Measurements from ENCODE around the gene PIP4P1. TPM values are rescaled to one million over a fixed set of nuclear protein-coding genes. Genes with fewer than 3 reads are reported as not detected.
A peak's percentile ranks its signal among the peaks of the same experiment; 100 is the strongest.

The PIP4P1 gene
- total and polyA plus RNA-seq, 9 of the 15 experiments (the other 6 are each of a cell fraction or from before 2014, with no cell fraction given), result 5.3 to 20.9 (median 10.7) TPM

DNA sequence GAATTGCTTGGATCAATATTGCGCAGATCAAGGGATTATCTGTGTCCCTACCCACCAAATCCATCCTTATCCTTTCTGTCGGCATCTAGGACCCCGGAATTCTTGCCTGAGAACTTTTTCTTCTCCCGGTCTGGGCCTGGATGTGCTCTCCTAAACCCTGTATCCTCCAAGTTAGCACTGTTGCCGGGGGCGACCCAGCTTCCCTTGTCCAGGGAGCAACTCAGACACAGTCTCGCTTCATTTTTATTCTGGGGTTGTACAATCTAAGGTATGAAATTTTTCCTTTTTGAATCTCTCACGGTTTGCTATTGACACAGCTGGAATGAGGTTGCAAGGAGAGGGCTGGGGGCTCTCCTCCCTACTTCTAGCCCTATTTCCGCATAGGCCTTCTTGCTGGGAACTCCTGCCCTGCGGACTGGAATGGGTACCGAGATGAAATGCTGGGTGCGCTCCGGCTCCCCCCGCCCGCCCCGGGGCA is 7.6 kb upstream of the PIP4P1 start:
- peak overlapping the region; percentile 91 for H3K4me2 ChIP-seq (ENCODE audit: insufficient read depth, low read length)
- CTCF ChIA-PET (ENCODE audit: low intra/inter-chr PET ratio), result no interaction called here
- peak overlapping the region; percentile 93 to 99; a peak in 3 of 4 replicates for H3K9ac ChIP-seq (ENCODE audit: insufficient read depth in 1 of 2, low read depth in 2 of 2, low read length in 2 of 2)
- no peak overlapping the region for H3K27ac ChIP-seq (ENCODE audit: extremely low read depth, low read depth, low read length)
- peaks cover 45% of the 10 kb centered on the region for H3K79me2 ChIP-seq (ENCODE audit: control insufficient read depth, insufficient read depth, low read length)
- DNase-seq (ENCODE audit: extremely low read depth in 1 of 4, low spot score in 3 of 4) (no peak), FAIRE-seq (no peak), ATAC-seq (no peak; the same call in 2 of the 3 replicates)
- peaks cover 5 to 15% of the 10 kb centered on the region in 2 experiments; a peak in 3 of 5 replicates for H3K4me1 ChIP-seq (replicated peaks in 1 of 2; ENCODE audit: control insufficient read depth in 2 of 2, insufficient read depth in 2 of 2, low read length in 2 of 2)
- H3K9me1 ChIP-seq (ENCODE audit: control insufficient read depth, insufficient read depth, low read length), result no peaks in the 10 kb centered on the region
- peak overlapping the region; percentile 83 for H2AFZ ChIP-seq (ENCODE audit: low read depth, low read length)
- H3K9me3 ChIP-seq (replicated peaks; ENCODE audit: control insufficient read depth, insufficient read depth, low read depth, low read length), result no peaks in the 10 kb centered on the region
- peaks cover 28% of the 10 kb centered on the region for H3K36me3 ChIP-seq (ENCODE audit: control insufficient read depth, insufficient read depth, low read length)
- intact Hi-C loops (cut with micrococcal nuclease) (no loop called here), in situ Hi-C loops (cut with MboI) (no loop called here)
- POLR2A ChIA-PET, result interaction anchor here (0.7 to 5.0 kb wide), 5 partner anchors 13 to 139 kb away, joined by 3 to 30 read pairs (median 5); partner anchors contain the start of genes APEX1 and OSGEP
- H3K4me3 ChIP-seq, result peak overlapping the region; percentile 82
- peaks cover 6% of the 10 kb centered on the region; the same call in 1 of the 2 replicates for H4K20me1 ChIP-seq (replicated peaks; ENCODE audit: control insufficient read depth, insufficient read depth, low read length)
- no TSS peak for BruUV-seq (replicated peaks)
- 24% methylated on average over 14 of the region's 16 CpGs for WGBS (ENCODE audit: insufficient coverage, low coverage, missing lambda C conversion rate)
- H3K27me3 ChIP-seq (ENCODE audit: control insufficient read depth in 2 of 2, insufficient read depth in 2 of 2, low read length in 2 of 2), result no peaks in the 10 kb centered on the region
- TF ChIP-seq FOXA3 (CRISPR knock-in tag; conservative IDR thresholded peaks at IDR 0.05 in 1 of 2, IDR thresholded peaks at IDR 0.05 in 1 of 2) (peak in 1 of 2 experiments; percentile 94; a peak in 1 of 4 replicates), SAP30 (IDR thresholded peaks at IDR 0.05; ENCODE audit: borderline replicate concordance, insufficient read depth, low read depth, low read length, poor library complexity, severe bottlenecking) (no peak)
